Activated CD8-positive, alpha-beta T cell treated with anti-CD3 and anti-CD28 coated beads for 36 hours (primary cell): ENCODE data around the gene SFMBT1. TPM values are rescaled to one million over a fixed set of nuclear protein-coding genes. Genes with fewer than 3 reads are reported as not detected.

ENCODE experiments used
- ATAC-seq: fragments of 200-7000 bp; cut with Tn5 transposase; one replicate; pipeline ENCODE4 v1.10.0; 2021; ENCODE audit warnings: mild to moderate bottlenecking, moderate library complexity
- CTCF ChIA-PET: fragments of 350-600 bp; sonication (Branson Sonifier 250); formaldehyde crosslinking; loops from one replicate; lab custom pipeline; 2021; ENCODE audit warnings: antibody characterized with exemption; lab: Charles Lee
- POLR2A ChIA-PET: fragments of 350-600 bp; sonication (Branson Sonifier 250); formaldehyde crosslinking; loops from one replicate; lab custom pipeline; 2021; ENCODE audit warnings: antibody characterized with exemption; lab: Charles Lee
- DNase-seq: peaks from one replicate; pipeline ENCODE4 v3.0.0-alpha.2; 2020
- H3K27ac Mint-ChIP-seq: one replicate; pipeline ENCODE4 v1.8.0; 2021; ENCODE audit warnings: mild to moderate bottlenecking, mixed read lengths
- H3K27me3 Mint-ChIP-seq: one replicate; pipeline ENCODE4 v1.8.0; 2021; ENCODE audit warnings: mixed read lengths
- H3K36me3 Mint-ChIP-seq: one replicate; pipeline ENCODE4 v1.8.0; 2021; ENCODE audit warnings: low read depth, mixed read lengths
- H3K4me1 Mint-ChIP-seq: one replicate; pipeline ENCODE4 v1.8.0; 2021; ENCODE audit warnings: low read depth, mixed read lengths
- H3K4me3 Mint-ChIP-seq: one replicate; pipeline ENCODE4 v1.8.0; 2021; ENCODE audit warnings: mild to moderate bottlenecking, moderate library complexity, mixed read lengths
- H3K9me3 Mint-ChIP-seq: one replicate; pipeline ENCODE4 v1.8.0; 2021; ENCODE audit warnings: mixed read lengths
- intact Hi-C: fragments of 100-400 bp; cut with micrococcal nuclease; formaldehyde crosslinking; loops from one replicate; pipeline ENCODE4 v1.10.0; 2022
- total RNA-seq, 2 experiments: library from RNA; stranded (reverse); gene quantifications; one replicate each; pipeline ENCODE4 v1.2.3, GENCODE V29; 2021
- TF ChIP-seq, protein P1 (sequence below): fragments of 200-600 bp; IDR thresholded peaks from one replicate; pipeline ENCODE4 v1.8.0; 2022; ENCODE audit warnings: antibody characterized with exemption, mild to moderate bottlenecking

The SFMBT1 gene
- total RNA-seq, 2 experiments from 2014 or later = 17.8 to 20.1 TPM

- Mint-ChIP-seq H3K36me3 (peaks cover 30% of the 10 kb centered on the region), H3K27ac (no peak overlapping the region), H3K4me3 (no peak overlapping the region), H3K27me3 (no peaks in the 10 kb centered on the region), H3K4me1 (peaks cover 8% of the 10 kb centered on the region), H3K9me3 (no peaks in the 10 kb centered on the region)
- TF ChIP-seq, protein P1, sequence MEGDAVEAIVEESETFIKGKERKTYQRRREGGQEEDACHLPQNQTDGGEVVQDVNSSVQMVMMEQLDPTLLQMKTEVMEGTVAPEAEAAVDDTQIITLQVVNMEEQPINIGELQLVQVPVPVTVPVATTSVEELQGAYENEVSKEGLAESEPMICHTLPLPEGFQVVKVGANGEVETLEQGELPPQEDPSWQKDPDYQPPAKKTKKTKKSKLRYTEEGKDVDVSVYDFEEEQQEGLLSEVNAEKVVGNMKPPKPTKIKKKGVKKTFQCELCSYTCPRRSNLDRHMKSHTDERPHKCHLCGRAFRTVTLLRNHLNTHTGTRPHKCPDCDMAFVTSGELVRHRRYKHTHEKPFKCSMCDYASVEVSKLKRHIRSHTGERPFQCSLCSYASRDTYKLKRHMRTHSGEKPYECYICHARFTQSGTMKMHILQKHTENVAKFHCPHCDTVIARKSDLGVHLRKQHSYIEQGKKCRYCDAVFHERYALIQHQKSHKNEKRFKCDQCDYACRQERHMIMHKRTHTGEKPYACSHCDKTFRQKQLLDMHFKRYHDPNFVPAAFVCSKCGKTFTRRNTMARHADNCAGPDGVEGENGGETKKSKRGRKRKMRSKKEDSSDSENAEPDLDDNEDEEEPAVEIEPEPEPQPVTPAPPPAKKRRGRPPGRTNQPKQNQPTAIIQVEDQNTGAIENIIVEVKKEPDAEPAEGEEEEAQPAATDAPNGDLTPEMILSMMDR = no peak
- ChIA-PET CTCF (no interaction called here), POLR2A (interaction anchor here (0.6 kb wide), 1 partner anchor 206 kb away, joined by 3 read pairs; no protein-coding TSS in a partner anchor)
- DNase-seq = no peak
- intact Hi-C loops = no loop called here
- ATAC-seq = no peak
These were observed 121.9 kb downstream of the SFMBT1 start for GRCh38 chr3:52923963-52924362.

DNA sequence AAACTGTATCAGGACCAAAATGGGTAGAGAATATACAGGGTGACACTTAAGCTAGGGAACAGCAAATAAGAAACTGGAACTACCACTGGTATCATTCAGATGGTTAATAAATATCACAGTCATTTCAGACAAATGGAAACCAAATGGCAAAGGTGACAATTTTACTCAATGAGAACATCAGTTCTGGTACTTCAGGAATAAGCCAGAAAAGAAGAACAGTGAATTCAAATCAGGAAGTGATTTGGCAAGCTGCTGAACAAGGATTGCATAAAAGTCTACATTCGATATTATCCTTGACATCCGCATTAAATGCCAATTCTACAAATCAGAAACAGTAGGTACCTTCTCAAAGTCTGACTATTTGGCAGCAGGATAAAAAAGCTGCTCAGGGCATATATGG is 125.0 kb downstream of the SFMBT1 start:
- no peak overlapping the region for H3K27ac Mint-ChIP-seq
- H3K27me3 Mint-ChIP-seq = no peaks in the 10 kb centered on the region
- peaks cover 29% of the 10 kb centered on the region for H3K36me3 Mint-ChIP-seq
- H3K9me3 Mint-ChIP-seq = no peaks in the 10 kb centered on the region
- ATAC-seq (no peak), DNase-seq (no peak)
- H3K4me3 Mint-ChIP-seq = no peak overlapping the region
- ChIA-PET POLR2A (interaction anchor here (0.6 kb wide), 1 partner anchor 74 kb away, joined by 3 read pairs; no protein-coding TSS in a partner anchor), CTCF (interaction anchor here (0.8 to 1.4 kb wide), 4 partner anchors 9 to 275 kb away, joined by 3 to 4 read pairs (median 3); no protein-coding TSS in a partner anchor)
- TF ChIP-seq, protein P1 = no peak
- peaks cover 6% of the 10 kb centered on the region for H3K4me1 Mint-ChIP-seq
- intact Hi-C loops = no loop called here

GRCh38 chr3:52917044-52917443 is 128.8 kb downstream of the SFMBT1 start:
- DNase-seq (no peak), ATAC-seq (no peak)
- H3K9me3 Mint-ChIP-seq = no peaks in the 10 kb centered on the region
- ChIA-PET CTCF (interaction anchor here (1.2 kb wide), 1 partner anchor 15 kb away, joined by 3 read pairs; no protein-coding TSS in a partner anchor), POLR2A (no interaction called here)
- H3K36me3 Mint-ChIP-seq = peaks cover 25% of the 10 kb centered on the region
- H3K4me3 Mint-ChIP-seq = no peak overlapping the region
- no peak overlapping the region for H3K27ac Mint-ChIP-seq
- H3K27me3 Mint-ChIP-seq = no peaks in the 10 kb centered on the region
- TF ChIP-seq, protein P1 = no peak
- peaks cover 2% of the 10 kb centered on the region for H3K4me1 Mint-ChIP-seq
- intact Hi-C loops = no loop called here

GRCh38 chr3:52915294-52915693 is 130.6 kb downstream of the SFMBT1 start:
- Mint-ChIP-seq H3K27me3 (no peaks in the 10 kb centered on the region), H3K4me1 (peaks cover 3% of the 10 kb centered on the region), H3K27ac (no peak overlapping the region), H3K4me3 (no peak overlapping the region), H3K9me3 (no peaks in the 10 kb centered on the region), H3K36me3 (peaks cover 23% of the 10 kb centered on the region)
- TF ChIP-seq, protein P1 = no peak
- no peak for DNase-seq
- ChIA-PET CTCF (interaction anchor here (0.9 to 2.4 kb wide), 4 partner anchors 17 to 68 kb away, joined by 3 to 6 read pairs (median 4); no protein-coding TSS in a partner anchor), POLR2A (no interaction called here)
- no peak for ATAC-seq
- intact Hi-C loops = no loop called here

- no peaks in the 10 kb centered on the region for H3K27me3 Mint-ChIP-seq
- no peak overlapping the region for H3K27ac Mint-ChIP-seq
These were observed 132.8 kb downstream of the SFMBT1 start for GRCh38 chr3:52912885-52913731.

More at GRCh38 chr3:52912885-52913731, 132.8 kb downstream of the SFMBT1 start:
- DNase-seq (no peak), ATAC-seq (no peak)
- Mint-ChIP-seq H3K4me3 (no peak overlapping the region), H3K36me3 (peaks cover 15% of the 10 kb centered on the region), H3K9me3 (no peaks in the 10 kb centered on the region), H3K4me1 (peaks cover 3% of the 10 kb centered on the region)
- POLR2A ChIA-PET = no interaction called here
- intact Hi-C loops = no loop called here
- CTCF ChIA-PET = interaction anchor here (1.3 to 2.4 kb wide), 2 partner anchors 19 to 22 kb away, joined by 4 to 6 read pairs; no protein-coding TSS in a partner anchor
- TF ChIP-seq, protein P1 = no peak
